ENCODE results near the gene NR3C1.

DNA sequence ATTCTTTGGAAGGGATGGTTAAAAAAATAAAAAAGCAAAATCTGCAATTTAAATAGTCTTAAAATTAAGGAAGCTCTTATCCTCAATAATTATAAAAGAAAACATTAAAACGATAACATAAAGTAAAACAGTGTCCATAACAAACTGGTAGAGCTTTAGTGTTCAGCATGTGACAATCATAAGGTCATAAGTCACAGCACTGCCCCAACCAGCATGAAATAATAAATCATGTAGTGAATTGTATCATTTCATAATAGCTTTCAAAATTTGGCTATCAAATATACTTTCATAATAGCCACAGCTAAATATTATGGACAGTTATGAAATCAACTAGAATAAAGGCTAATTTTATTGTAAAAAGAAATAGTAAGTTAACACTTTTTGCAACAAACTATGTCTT is 10.0 kb downstream of the NR3C1 start:
- TF ChIP-seq, protein P1, sequence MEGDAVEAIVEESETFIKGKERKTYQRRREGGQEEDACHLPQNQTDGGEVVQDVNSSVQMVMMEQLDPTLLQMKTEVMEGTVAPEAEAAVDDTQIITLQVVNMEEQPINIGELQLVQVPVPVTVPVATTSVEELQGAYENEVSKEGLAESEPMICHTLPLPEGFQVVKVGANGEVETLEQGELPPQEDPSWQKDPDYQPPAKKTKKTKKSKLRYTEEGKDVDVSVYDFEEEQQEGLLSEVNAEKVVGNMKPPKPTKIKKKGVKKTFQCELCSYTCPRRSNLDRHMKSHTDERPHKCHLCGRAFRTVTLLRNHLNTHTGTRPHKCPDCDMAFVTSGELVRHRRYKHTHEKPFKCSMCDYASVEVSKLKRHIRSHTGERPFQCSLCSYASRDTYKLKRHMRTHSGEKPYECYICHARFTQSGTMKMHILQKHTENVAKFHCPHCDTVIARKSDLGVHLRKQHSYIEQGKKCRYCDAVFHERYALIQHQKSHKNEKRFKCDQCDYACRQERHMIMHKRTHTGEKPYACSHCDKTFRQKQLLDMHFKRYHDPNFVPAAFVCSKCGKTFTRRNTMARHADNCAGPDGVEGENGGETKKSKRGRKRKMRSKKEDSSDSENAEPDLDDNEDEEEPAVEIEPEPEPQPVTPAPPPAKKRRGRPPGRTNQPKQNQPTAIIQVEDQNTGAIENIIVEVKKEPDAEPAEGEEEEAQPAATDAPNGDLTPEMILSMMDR (IDR thresholded peaks at IDR 0.05; ENCODE audit: insufficient read depth, low read length, poor library complexity, severe bottlenecking), result no peak
- no peak for TF ChIP-seq EZH2phosphoT487 (conservative IDR thresholded peaks at IDR 0.05; ENCODE audit: low read length)
